Heart left ventricle (tissue), 16 donors: ENCODE data around the gene PDZD7. TPM values are rescaled to one million over a fixed set of nuclear protein-coding genes. Genes with fewer than 3 reads are reported as not detected.

Experiments used
- ATAC-seq, 4 donors: fragments of 200-7000 bp; cut with Tn5 transposase; one replicate each; pipeline ENCODE4 v1.9.1; 2020 to 2022; ENCODE audit warnings: moderate library complexity in 4 of 4, mild to moderate bottlenecking in 3 of 4, moderate number of reproducible peaks in 1 of 4
- DNase-seq, 5 donors: peaks; one replicate each; pipeline ENCODE4 v3.0.0-alpha.2; 2020
- H3K27ac ChIP-seq, 12 donors: fragments of 200-600 bp; sonication (generic) in 4 of 12; one replicate each; pipeline versions ENCODE4 v1.5.0 to v1.8.0; 2016 to 2022; ENCODE audit warnings: mild to moderate bottlenecking in 2 of 12
- H3K27me3 ChIP-seq, 9 donors: fragments of 200-600 bp; sonication (generic) in 2 of 9; one replicate each; pipeline versions ENCODE4 v1.5.1 to v1.8.0; 2016 to 2022; ENCODE audit warnings: mild to moderate bottlenecking in 3 of 9
- H3K36me3 ChIP-seq, 9 donors: fragments of 200-600 bp; sonication (generic) in 2 of 9; one replicate each; pipeline versions ENCODE4 v1.5.0 to v1.8.0; 2018 to 2022; ENCODE audit warnings: mild to moderate bottlenecking in 2 of 9
- H3K4me1 ChIP-seq, 12 donors: fragments of 200-600 bp; sonication (generic) in 4 of 12; one replicate each; pipeline versions ENCODE4 v1.5.0 to v1.8.0; 2016 to 2022; ENCODE audit warnings: mild to moderate bottlenecking in 3 of 12
- H3K4me3 ChIP-seq, 12 donors: fragments of 200-600 bp; sonication (generic) in 4 of 12; one replicate each; pipeline versions ENCODE4 v1.5.0 to v1.8.0; 2017 to 2022; ENCODE audit warnings: mild to moderate bottlenecking in 9 of 12, moderate library complexity in 4 of 12
- H3K9me3 ChIP-seq, 12 donors: fragments of 200-600 bp; sonication (generic) in 4 of 12; one replicate each; pipeline versions ENCODE4 v1.5.0 to v1.8.0; 2016 to 2022; ENCODE audit warnings: mild to moderate bottlenecking in 1 of 12
- POLR2A ChIP-seq, 2 donors: fragments of 450-650 bp; IDR thresholded peaks; one replicate each; pipeline ENCODE4 v1.6.1; 2017; ENCODE audit warnings: antibody characterized with exemption in 2 of 2, mild to moderate bottlenecking in 2 of 2, moderate library complexity in 2 of 2
- WGBS, 4 donors: extraction: QIAGEN DNeasy Blood & Tissue Kit in 2 of 4; methylation state at CpG; one replicate each; pipeline versions ENCODE4 v1.1.5 to v1.1.7; 2013 to 2018; 5-methylcytosine and 5-hydroxymethylcytosine counted together
- intact Hi-C, 10 donors: fragments of 100-400 bp; cut with DNase I; formaldehyde crosslinking; loops; one replicate each; pipeline versions ENCODE4 v1.11.1 to v1.14.2; 2022
- polyA plus RNA-seq, 2 donors: library from polyadenylated mRNA; stranded (reverse); fragments of 200-250 nt; gene quantifications; one replicate each; pipeline ENCODE4 v1.2.3, GENCODE V29; 2013
- total RNA-seq, 9 donors: library from RNA; depleted of rRNA in 2 of 9; stranded (reverse); fragments of >200 nt in 2 of 9; fragmentation: NEBNext Ultra II Directional in 3 of 9; extraction: Animal tissue kit (Norgen Biotek cat#: 25700) in 3 of 9; gene quantifications; one replicate each; pipeline versions ENCODE4 v1.1.0 to v1.2.4, GENCODE V29; 2016 to 2023
- TF ChIP-seq, protein P1 (sequence below), 12 donors: fragments of 200-600 bp; sonication (generic) in 4 of 12; IDR thresholded peaks; one replicate each; pipeline versions ENCODE4 v1.5.0 to v1.8.0; 2018 to 2022; ENCODE audit warnings: antibody characterized with exemption in 12 of 12, mild to moderate bottlenecking in 5 of 12
- donor health status: ischemic (EF 13 %, LVEDD 7.1; RV severe dilation, severe dysfunction).
- donor health status: healthy with polysubstance abuse.
- donor health status: DM: no; HTN: yes; CAD: no.
- donor health status: DM: no; HTN: no; CAD: no.
- donor health status: ischemic (EF 25% LVEDD 6.9; RV normal size, moderate dysfunction).
- donor health status: ischemic (EF 25% LVEDD 5.7; RV mildly dilated, moderate dysfunction).
- donor health status: healthy.
- donor health status: DM: yes; HTN: yes; CAD: no.
- donor health status: ischemic (EF 35%, LVEDD 5.7; RV mildly dilated, moderate dysfunction).
- donor health status: nonischemic (EF 11% LVEDD 7.7; RV severe dilation, severe dysfunction).
- donor health status: DM: yes; HTN: yes; CAD: no.
- donor health status: PGD.
- donor health status: ischemic (EF 29% LVEDD 5.4; RV normal size, mild dysfunction).
- donor health status: nonischemic (EF 23%, LVEDD 6.1; RV moderate dilation, normal function).

The PDZD7 gene
- total and polyA plus RNA-seq, 11 donors: 0.09 to 0.97 (median 0.30) TPM; not detected in 1

DNA sequence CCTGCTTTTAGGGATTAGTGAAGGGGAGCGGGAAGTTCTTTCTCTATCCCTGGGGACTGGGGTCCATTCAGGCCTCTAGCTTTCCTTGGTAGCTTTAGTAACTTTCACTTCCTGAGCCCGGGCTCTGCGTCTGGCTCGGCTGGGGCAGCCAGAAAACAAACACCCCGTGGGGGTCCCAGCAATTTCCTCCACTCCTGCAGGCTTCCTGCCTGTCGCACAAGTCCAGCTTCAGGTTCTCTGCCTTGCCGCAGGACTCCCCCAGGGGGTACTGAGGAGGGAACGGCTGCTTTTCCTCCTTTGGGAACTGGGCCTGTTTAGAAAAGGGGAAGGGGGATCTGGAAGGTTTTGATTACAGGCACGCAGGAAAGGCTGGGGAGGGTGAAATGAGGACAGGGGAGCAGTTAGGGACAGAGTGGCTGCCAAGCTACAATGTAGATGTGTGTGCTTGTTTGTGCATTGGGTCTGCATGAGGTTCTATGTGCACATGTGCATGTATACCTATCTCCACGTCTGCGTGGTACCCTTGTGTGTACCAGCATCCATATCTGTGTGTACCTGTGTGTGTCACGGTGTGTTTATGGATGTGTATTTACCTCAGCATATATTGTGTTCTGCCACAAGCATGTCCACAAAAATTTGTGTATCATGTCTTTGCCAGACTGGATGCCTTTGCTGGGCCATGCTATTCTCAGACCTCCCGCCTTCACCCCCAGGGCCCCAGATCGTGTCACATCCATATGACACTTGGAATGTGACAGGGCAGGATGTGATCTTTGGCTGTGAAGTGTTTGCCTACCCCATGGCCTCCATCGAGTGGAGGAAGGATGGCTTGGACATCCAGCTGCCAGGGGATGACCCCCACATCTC lies 32.9 kb upstream of the PDZD7 start:
- DNase-seq (peak in 4 of 5 donors; percentile 48 to 58 (median 52)), ATAC-seq (no peak)
- peak overlapping the region in 9 of 12 donors; percentile 72 to 88 (median 81) for H3K4me3 ChIP-seq
- no peak for TF ChIP-seq POLR2A (IDR thresholded peaks at IDR 0.05)
- TF ChIP-seq, protein P1, sequence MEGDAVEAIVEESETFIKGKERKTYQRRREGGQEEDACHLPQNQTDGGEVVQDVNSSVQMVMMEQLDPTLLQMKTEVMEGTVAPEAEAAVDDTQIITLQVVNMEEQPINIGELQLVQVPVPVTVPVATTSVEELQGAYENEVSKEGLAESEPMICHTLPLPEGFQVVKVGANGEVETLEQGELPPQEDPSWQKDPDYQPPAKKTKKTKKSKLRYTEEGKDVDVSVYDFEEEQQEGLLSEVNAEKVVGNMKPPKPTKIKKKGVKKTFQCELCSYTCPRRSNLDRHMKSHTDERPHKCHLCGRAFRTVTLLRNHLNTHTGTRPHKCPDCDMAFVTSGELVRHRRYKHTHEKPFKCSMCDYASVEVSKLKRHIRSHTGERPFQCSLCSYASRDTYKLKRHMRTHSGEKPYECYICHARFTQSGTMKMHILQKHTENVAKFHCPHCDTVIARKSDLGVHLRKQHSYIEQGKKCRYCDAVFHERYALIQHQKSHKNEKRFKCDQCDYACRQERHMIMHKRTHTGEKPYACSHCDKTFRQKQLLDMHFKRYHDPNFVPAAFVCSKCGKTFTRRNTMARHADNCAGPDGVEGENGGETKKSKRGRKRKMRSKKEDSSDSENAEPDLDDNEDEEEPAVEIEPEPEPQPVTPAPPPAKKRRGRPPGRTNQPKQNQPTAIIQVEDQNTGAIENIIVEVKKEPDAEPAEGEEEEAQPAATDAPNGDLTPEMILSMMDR (IDR thresholded peaks at IDR 0.05): no peak
- intact Hi-C loops: loop anchor here in 3 of 10 donors (5.0 to 10.0 kb wide), 2 partner anchors 66 to 69 kb away; partner anchors contain the start of gene LZTS2 (in 3 of the 3)
- 39 to 54% (median 46%) methylated on average over 14 to 15 of the region's 15 CpGs for WGBS, 4 donors
- peak overlapping the region in 10 of 12 donors; percentile 93 to 100 (median 98) for H3K27ac ChIP-seq
- H3K36me3 ChIP-seq: no peaks in the 10 kb centered on the region
- peaks cover 0 to 34% (median 0%) of the 10 kb centered on the region in 9 donors for H3K27me3 ChIP-seq
- H3K9me3 ChIP-seq: no peaks in the 10 kb centered on the region
- peaks cover 0 to 75% (median 54%) of the 10 kb centered on the region in 12 donors for H3K4me1 ChIP-seq

DNA sequence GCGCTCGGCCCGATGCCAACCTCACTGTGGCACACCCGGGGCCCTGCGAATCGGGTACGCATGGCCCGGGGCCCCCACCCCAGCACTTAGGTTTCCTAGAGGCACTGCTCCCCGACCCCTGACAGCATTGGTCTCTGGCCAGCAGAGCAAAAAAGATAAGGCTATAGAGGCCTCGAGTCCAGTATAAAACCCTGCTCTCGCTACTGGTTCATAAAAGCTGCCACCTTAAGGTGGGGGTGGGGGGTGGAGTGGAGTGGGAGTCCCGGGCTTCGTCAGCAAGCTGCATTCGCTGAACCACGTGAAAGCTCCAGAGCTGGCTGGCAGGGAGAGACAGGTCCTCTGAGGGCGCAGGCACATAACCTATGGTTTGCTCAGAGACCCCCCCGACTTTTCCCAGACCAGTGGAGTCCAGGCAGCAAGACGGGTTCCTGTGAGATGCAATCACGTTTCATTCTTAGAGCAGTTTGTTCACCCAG lies 32.2 kb upstream of the PDZD7 start:
- H3K4me3 ChIP-seq: peak overlapping the region in 11 of 12 donors; percentile 31 to 88 (median 79)
- no peaks in the 10 kb centered on the region for H3K9me3 ChIP-seq
- H3K36me3 ChIP-seq: no peaks in the 10 kb centered on the region
- H3K27ac ChIP-seq: peak overlapping the region; percentile 92 to 100 (median 98)
- peaks cover 0 to 75% (median 54%) of the 10 kb centered on the region in 12 donors for H3K4me1 ChIP-seq
- peaks cover 0 to 34% (median 0%) of the 10 kb centered on the region in 9 donors for H3K27me3 ChIP-seq
- no peak for TF ChIP-seq POLR2A (IDR thresholded peaks at IDR 0.05)
- TF ChIP-seq, protein P1 (IDR thresholded peaks at IDR 0.05): no peak
- intact Hi-C loops: loop anchor here in 3 of 10 donors (5.0 to 10.0 kb wide), 2 partner anchors 66 to 68 kb away; partner anchors contain the start of gene LZTS2 (in 3 of the 3)
- WGBS, 4 donors: 12 to 15% (median 13%) methylated on average over 14 to 19 of the region's 19 CpGs
- ATAC-seq (no peak), DNase-seq (peak in 2 of 5 donors; percentile 45 to 66)

DNA sequence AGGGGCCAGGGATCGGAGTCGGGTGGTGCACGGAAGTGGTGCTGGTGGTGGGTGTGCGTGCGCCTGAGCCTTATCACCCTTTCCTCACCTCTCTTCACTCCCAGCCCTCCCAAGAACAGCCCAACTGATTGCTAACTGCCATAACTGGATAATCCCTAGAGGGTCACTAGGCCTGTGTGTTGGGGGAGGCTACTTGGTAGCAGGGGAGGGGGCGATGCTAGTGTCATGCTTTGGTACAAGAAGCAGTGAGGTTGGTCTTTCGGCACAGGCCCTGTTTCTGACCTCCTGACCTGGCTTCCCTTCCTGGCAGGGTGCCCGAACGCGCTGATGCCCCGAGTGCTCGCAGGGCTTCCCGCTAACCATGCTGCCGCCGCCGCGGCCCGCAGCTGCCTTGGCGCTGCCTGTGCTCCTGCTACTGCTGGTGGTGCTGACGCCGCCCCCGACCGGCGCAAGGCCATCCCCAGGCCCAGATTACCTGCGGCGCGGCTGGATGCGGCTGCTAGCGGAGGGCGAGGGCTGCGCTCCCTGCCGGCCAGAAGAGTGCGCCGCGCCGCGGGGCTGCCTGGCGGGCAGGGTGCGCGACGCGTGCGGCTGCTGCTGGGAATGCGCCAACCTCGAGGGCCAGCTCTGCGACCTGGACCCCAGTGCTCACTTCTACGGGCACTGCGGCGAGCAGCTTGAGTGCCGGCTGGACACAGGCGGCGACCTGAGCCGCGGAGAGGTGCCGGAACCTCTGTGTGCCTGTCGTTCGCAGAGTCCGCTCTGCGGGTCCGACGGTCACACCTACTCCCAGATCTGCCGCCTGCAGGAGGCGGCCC lies 31.5 kb upstream of the PDZD7 start:
- Histone ChIP-seq H3K4me1 (peaks cover 0 to 71% (median 52%) of the 10 kb centered on the region in 12 donors), H3K9me3 (no peaks in the 10 kb centered on the region), H3K4me3 (peak overlapping the region in 11 of 12 donors; percentile 31 to 88 (median 79)), H3K27ac (peak overlapping the region; percentile 92 to 100 (median 98)), H3K27me3 (peaks cover 0 to 34% (median 0%) of the 10 kb centered on the region in 9 donors), H3K36me3 (no peaks in the 10 kb centered on the region)
- WGBS, 4 donors: 4 to 16% (median 6%) methylated on average over 18 to 63 of the region's 63 CpGs
- TF ChIP-seq, protein P1 (IDR thresholded peaks at IDR 0.05): peak; percentile 31 to 74 (median 55)
- peak in 1 of 2 donors; percentile 17 for TF ChIP-seq POLR2A (IDR thresholded peaks at IDR 0.05)
- peak in 2 of 4 donors; percentile 5 to 8 for ATAC-seq
- intact Hi-C loops: loop anchor here in 3 of 10 donors (5.0 to 10.0 kb wide), 2 partner anchors 65 to 68 kb away; partner anchors contain the start of gene LZTS2 (in 3 of the 3)
- peak; percentile 49 to 79 (median 61) for DNase-seq
